Cardiac muscle cell (in vitro differentiated cells and primary cell): ENCODE results near the gene TAOK2. TPM values are rescaled to one million over a fixed set of nuclear protein-coding genes. Genes with fewer than 3 reads are reported as not detected.

Experiments used
- DNase-seq, 2 donors: peaks; one replicate each; pipeline versions ENCODE4 v3.0.0 to v3.0.0-alpha.2; 2010 to 2017; ENCODE audit warnings: low read depth in 1 of 2, low spot score in 1 of 2
- H3K27ac ChIP-seq: fragments of 200-600 bp; sonication (generic); 2 replicates; pipeline ENCODE4 v1.5.1; 2016
- H3K27me3 ChIP-seq: fragments of 200-600 bp; sonication (generic); 2 replicates; pipeline ENCODE4 v1.6.0; 2016; ENCODE audit warnings: control low read depth
- H3K36me3 ChIP-seq: fragments of 200-600 bp; sonication (generic); 2 replicates; pipeline ENCODE4 v1.5.1; 2016; ENCODE audit warnings: control low read depth
- H3K4me1 ChIP-seq: fragments of 200-600 bp; sonication (generic); 2 replicates; pipeline ENCODE4 v1.8.1; 2017; ENCODE audit warnings: low read depth, mild to moderate bottlenecking, mixed run types
- H3K4me3 ChIP-seq: fragments of 200-600 bp; sonication (generic); 2 replicates; pipeline ENCODE4 v1.5.1; 2016; ENCODE audit warnings: mild to moderate bottlenecking
- H3K9me3 ChIP-seq: fragments of 200-600 bp; sonication (generic); 2 replicates; pipeline ENCODE4 v1.5.1; 2017; ENCODE audit warnings: low read depth, mild to moderate bottlenecking, control low read depth
- polyA plus RNA-seq: library from polyadenylated mRNA; unstranded; fragments of >200 nt; fragmentation: Nextera tagmentation; extraction: Ambion mirVana; gene quantifications from 2 replicates; pipeline ENCODE4 v1.2.1, GENCODE V29; 2016
- total RNA-seq: library from RNA; depleted of rRNA; stranded (reverse); fragments of >200 nt; gene quantifications from 2 replicates; pipeline ENCODE4 v1.2.3, GENCODE V29; 2016
- TF ChIP-seq, protein P1 (sequence below): IDR thresholded peaks from 2 replicates; pipeline ENCODE4 v1.5.1; 2012; ENCODE audit warnings: low read depth, mild to moderate bottlenecking, low read length

Gene TAOK2
- total and polyA plus RNA-seq, 2 experiments from 2014 or later = 25.8 to 70.9 TPM

DNA sequence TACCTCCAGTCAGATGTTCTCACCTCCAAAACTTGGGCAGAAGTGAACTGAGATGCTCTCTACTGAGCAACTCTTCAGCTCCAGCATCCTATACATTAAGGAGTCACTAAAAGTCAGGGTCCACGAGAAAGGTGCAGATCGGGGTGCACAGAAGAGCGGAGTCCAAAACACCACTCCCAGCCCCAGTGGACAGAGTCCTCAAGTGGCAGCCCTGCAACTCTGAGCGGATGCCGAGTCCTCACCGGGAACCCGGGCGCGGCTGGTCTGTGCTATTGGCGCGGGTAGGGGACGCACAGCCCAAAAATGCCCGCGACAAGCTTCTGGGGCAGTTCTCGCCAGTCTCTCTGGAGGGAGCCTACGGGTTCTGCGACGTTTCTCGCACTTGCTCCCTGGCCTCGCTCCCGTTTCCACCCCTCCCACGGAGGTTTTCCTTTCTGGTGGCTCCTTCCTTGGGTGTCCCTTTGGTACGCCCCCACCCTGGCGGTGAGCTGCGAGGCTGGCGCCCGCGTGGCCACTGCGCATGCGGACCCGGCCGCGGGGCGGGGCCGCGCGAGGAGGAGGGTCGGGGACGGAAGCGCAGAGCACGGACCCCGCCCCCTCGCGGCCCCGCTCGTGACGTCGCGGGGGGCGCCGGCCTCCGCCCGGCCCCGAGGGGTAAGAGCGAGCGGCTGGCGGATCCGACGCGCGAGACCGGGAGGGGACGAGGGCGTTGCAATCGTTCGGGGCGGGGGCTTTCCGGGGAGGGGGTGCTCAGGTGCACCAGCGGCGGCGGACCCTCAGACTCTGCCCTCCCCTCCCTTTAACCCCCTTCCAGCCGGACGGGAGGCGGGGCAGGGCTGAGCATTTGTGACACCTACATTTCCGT, 12.0 kb upstream of the TAOK2 start, which contains the start of gene TMEM219:
Gene TMEM219 (plus strand): TSS at position 601 of the 865 bp plus-strand sequence. CDS start 1,065 bp downstream, outside the sequence.
- no peaks in the 10 kb centered on the region for H3K9me3 ChIP-seq
- H3K27ac ChIP-seq = peak within 1 kb of the TSS; percentile 60
- H3K4me3 ChIP-seq = peak within 1 kb of the TSS; percentile 83
- peaks cover 4% of the 10 kb centered on the region for H3K4me1 ChIP-seq
- DNase-seq = peak; percentile 93
- TF ChIP-seq, protein P1, sequence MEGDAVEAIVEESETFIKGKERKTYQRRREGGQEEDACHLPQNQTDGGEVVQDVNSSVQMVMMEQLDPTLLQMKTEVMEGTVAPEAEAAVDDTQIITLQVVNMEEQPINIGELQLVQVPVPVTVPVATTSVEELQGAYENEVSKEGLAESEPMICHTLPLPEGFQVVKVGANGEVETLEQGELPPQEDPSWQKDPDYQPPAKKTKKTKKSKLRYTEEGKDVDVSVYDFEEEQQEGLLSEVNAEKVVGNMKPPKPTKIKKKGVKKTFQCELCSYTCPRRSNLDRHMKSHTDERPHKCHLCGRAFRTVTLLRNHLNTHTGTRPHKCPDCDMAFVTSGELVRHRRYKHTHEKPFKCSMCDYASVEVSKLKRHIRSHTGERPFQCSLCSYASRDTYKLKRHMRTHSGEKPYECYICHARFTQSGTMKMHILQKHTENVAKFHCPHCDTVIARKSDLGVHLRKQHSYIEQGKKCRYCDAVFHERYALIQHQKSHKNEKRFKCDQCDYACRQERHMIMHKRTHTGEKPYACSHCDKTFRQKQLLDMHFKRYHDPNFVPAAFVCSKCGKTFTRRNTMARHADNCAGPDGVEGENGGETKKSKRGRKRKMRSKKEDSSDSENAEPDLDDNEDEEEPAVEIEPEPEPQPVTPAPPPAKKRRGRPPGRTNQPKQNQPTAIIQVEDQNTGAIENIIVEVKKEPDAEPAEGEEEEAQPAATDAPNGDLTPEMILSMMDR = peak; percentile 43
- H3K27me3 ChIP-seq = no peaks in the 10 kb centered on the region
- no peaks in the 10 kb centered on the region for H3K36me3 ChIP-seq

DNA sequence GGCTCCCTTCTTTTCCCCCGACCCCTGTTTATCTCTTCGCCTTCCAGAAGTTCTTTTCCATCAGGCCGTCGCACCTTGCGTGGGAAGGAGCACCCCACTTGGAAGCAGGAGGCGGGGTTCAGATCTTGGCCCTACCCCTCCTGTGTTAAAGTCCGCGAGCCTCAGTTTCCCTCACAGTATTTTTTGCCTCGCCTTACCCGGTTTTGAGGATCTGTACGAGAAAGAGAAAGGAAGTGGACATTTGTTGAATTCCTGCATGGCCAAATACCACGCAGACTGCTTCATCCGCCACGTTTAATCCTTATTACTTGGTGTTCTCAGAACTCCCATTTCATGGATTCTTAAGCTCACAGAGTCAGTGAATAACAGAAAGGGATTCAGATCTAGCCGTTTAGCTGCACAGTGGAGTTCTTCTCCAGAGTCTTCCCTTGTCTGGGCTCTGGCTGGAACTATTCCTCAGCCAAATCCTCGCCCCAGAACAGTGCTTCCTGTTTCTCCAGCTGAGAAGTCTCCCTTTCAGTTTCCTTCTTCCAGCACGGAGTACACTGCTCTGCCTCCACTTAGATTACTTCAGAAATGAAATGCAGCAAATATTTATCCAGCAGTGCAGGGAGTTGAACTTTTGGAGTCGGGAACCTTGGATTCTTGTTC, 11.2 kb upstream of the TAOK2 start:
- Histone ChIP-seq H3K27ac (peak overlapping the region; percentile 27), H3K4me1 (peaks cover 4% of the 10 kb centered on the region), H3K27me3 (no peaks in the 10 kb centered on the region), H3K4me3 (peak overlapping the region; percentile 83), H3K9me3 (no peaks in the 10 kb centered on the region), H3K36me3 (no peaks in the 10 kb centered on the region)
- TF ChIP-seq, protein P1 = no peak
- DNase-seq = peak in 1 of 2 donors; percentile 66

DNA sequence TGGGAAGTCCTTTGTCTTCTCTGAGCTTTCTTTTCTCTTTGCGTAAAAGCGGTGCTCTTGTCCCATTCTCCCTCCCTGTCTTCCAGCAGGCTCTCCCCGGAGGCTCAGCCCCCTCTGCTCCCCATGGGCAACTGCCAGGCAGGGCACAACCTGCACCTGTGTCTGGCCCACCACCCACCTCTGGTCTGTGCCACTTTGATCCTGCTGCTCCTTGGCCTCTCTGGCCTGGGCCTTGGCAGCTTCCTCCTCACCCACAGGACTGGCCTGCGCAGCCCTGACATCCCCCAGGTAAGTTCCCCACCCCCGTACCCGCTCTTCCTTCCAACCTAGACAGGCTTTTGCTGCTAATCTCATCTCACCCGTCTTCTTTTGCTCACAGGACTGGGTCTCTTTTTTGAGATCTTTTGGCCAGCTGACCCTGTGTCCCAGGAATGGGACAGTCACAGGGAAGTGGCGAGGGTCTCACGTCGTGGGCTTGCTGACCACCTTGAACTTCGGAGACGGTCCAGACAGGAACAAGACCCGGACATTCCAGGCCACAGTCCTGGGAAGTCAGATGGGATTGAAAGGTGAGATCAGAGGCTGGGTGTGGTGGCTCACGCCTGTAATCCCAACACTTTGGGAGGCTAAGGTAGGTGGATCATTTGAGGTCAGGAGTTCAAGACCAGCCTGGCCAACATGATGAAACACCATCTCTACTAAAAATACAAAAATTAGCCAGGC, 10.5 kb upstream of the TAOK2 start:
- Histone ChIP-seq H3K4me3 (no peak overlapping the region), H3K9me3 (no peaks in the 10 kb centered on the region), H3K27ac (no peak overlapping the region), H3K36me3 (peaks cover 4% of the 10 kb centered on the region), H3K27me3 (no peaks in the 10 kb centered on the region), H3K4me1 (peaks cover 4% of the 10 kb centered on the region)
- TF ChIP-seq, protein P1 = no peak
- DNase-seq = no peak

DNA sequence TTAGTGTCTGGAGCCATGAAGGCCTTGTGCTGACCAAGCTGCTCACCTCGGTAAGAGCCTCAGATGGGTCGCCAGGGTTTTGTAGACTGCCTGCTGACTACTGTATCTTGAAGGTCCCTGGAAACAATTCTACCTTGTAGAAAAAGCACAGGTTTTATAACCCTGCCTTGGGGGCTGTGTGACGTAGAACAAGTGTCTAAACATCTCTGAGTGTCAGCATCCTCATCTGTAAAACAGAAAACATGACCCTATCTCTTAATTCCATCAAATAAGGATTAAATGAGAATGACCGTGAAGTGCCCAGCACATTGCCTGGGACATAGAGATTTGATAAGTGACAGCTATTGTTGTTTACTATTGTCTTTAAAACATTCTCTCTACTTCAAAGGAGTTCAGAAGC, 5.5 kb upstream of the TAOK2 start:
- peaks cover 13% of the 10 kb centered on the region for H3K36me3 ChIP-seq
- no peaks in the 10 kb centered on the region for H3K4me1 ChIP-seq
- no peak overlapping the region for H3K27ac ChIP-seq
- DNase-seq = no peak
- H3K27me3 ChIP-seq = no peaks in the 10 kb centered on the region
- H3K9me3 ChIP-seq = no peaks in the 10 kb centered on the region
- TF ChIP-seq, protein P1 = no peak
- no peak overlapping the region for H3K4me3 ChIP-seq

DNA sequence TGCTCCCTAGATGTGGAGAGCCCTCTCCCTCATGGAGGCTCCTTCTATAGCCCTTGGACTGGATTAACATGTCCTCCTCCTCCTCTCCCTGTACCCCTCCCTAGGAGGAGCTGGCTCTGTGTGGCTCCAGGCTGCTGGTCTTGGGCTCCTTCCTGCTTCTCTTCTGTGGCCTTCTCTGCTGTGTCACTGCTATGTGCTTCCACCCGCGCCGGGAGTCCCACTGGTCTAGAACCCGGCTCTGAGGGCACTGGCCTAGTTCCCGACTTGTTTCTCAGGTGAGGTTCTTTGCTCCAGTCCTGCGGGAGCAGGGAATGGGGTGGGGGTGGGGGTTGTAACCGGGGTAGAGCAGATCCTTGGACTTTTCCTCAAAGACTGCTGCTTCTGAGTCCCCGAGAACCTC, 2.4 kb upstream of the TAOK2 start:
- no peak for DNase-seq
- Histone ChIP-seq H3K36me3 (peaks cover 13% of the 10 kb centered on the region), H3K27ac (no peak overlapping the region), H3K9me3 (no peaks in the 10 kb centered on the region), H3K4me3 (no peak overlapping the region), H3K4me1 (peaks cover 12% of the 10 kb centered on the region), H3K27me3 (no peaks in the 10 kb centered on the region)
- TF ChIP-seq, protein P1 = no peak
